ENCODE measurements around the gene KRT83.

DNA sequence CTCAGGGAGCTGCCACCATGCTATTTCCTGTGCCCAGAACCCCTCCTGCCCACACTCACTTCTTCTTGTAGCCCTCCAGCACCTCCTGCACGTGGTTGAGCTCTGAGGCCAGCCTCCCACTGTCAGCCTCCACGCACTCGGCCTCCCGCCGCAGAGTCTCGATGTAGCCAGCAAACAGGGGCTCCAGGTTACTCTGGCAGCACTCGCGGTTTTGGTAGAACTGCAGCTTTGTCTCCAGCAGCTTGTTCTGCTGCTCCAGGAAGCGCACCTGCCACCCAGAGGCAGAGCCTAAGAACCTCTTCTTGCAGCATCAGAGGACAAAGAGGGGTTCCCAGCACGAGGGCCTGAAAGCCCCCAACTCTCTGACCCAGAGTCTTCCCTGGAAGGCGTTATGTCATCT is 2.1 kb downstream of the KRT83 start:
- TF ChIP-seq RBAK (tag by site-specific recombination; IDR thresholded peaks at IDR 0.05) (no peak), ZNF433 (tag by site-specific recombination; IDR thresholded peaks at IDR 0.05; ENCODE audit: low read depth) (no peak), ZNF23 (tag by site-specific recombination; IDR thresholded peaks at IDR 0.05; ENCODE audit: borderline replicate concordance) (no peak), CTCF (tag by site-specific recombination; IDR thresholded peaks at IDR 0.05) (no peak), ZNF416 (tag by site-specific recombination; IDR thresholded peaks at IDR 0.05) (no peak), SP2 (tag by site-specific recombination; IDR thresholded peaks at IDR 0.05) (no peak), ZNF398 (tag by site-specific recombination; IDR thresholded peaks at IDR 0.05) (no peak), ZBTB49 (tag by site-specific recombination; IDR thresholded peaks at IDR 0.05; ENCODE audit: low read depth) (no peak), ZBTB20 (tag by site-specific recombination; IDR thresholded peaks at IDR 0.05) (no peak), ZNF660 (tag by site-specific recombination; IDR thresholded peaks at IDR 0.05) (no peak), ZFP3 (tag by site-specific recombination; IDR thresholded peaks at IDR 0.05; ENCODE audit: low read depth) (no peak), ZNF530 (tag by site-specific recombination; IDR thresholded peaks at IDR 0.05; ENCODE audit: low read depth) (no peak), PRDM1 (tag by site-specific recombination; IDR thresholded peaks at IDR 0.05) (no peak)
- TF ChIP-seq, protein P1, sequence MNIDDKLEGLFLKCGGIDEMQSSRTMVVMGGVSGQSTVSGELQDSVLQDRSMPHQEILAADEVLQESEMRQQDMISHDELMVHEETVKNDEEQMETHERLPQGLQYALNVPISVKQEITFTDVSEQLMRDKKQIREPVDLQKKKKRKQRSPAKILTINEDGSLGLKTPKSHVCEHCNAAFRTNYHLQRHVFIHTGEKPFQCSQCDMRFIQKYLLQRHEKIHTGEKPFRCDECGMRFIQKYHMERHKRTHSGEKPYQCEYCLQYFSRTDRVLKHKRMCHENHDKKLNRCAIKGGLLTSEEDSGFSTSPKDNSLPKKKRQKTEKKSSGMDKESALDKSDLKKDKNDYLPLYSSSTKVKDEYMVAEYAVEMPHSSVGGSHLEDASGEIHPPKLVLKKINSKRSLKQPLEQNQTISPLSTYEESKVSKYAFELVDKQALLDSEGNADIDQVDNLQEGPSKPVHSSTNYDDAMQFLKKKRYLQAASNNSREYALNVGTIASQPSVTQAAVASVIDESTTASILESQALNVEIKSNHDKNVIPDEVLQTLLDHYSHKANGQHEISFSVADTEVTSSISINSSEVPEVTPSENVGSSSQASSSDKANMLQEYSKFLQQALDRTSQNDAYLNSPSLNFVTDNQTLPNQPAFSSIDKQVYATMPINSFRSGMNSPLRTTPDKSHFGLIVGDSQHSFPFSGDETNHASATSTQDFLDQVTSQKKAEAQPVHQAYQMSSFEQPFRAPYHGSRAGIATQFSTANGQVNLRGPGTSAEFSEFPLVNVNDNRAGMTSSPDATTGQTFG (tag by site-specific recombination; IDR thresholded peaks at IDR 0.05; ENCODE audit: borderline replicate concordance), result no peak

All from HEK293 (cell line).